HepG2 (cell line): ENCODE results near the gene CYP27A1. TPM values are rescaled to one million over a fixed set of nuclear protein-coding genes. Genes with fewer than 3 reads are reported as not detected.
A peak's percentile ranks its signal among the peaks of the same experiment; 100 is the strongest.

ENCODE experiments used
- BRCA1 ChIP-seq: sonication (generic); formaldehyde crosslinking; IDR thresholded peaks from 2 replicates; pipeline ENCODE4 v1.4.0; 2020; ENCODE audit warnings: missing genetic modification reagents
- CBFB ChIP-seq: sonication (generic); formaldehyde crosslinking; IDR thresholded peaks from 2 replicates; pipeline ENCODE4 v1.4.0; 2020; ENCODE audit warnings: missing genetic modification reagents
- DNMT3B ChIP-seq: conservative IDR thresholded peaks from 2 replicates; pipeline ENCODE4 v1.6.1; 2016; ENCODE audit warnings: missing biosample characterization, control low read depth
- EHMT2 ChIP-seq: fragments of 200-600 bp; sonication (generic); IDR thresholded peaks from 2 replicates; pipeline ENCODE4 v1.7.0; 2017; ENCODE audit warnings: antibody characterized with exemption, low read depth, low read length, borderline replicate concordance
- HIC2 ChIP-seq: sonication (generic); formaldehyde crosslinking; IDR thresholded peaks from 2 replicates; pipeline ENCODE4 v1.9.0; 2022; ENCODE audit warnings: low read depth, missing genetic modification reagents
- HMGA1 ChIP-seq: sonication (generic); formaldehyde crosslinking; conservative IDR thresholded peaks from 2 replicates; pipeline ENCODE4 v1.4.0; 2020; ENCODE audit warnings: missing genetic modification reagents
- MTF1 ChIP-seq: sonication (generic); formaldehyde crosslinking; IDR thresholded peaks from 2 replicates; pipeline ENCODE4 v1.5.0; 2020; ENCODE audit warnings: missing genetic modification reagents
- NRL ChIP-seq: sonication (generic); formaldehyde crosslinking; IDR thresholded peaks from 2 replicates; pipeline ENCODE4 v1.5.0; 2020; ENCODE audit warnings: missing genetic modification reagents, mild to moderate bottlenecking, moderate library complexity, borderline replicate concordance
- RARA ChIP-seq: IDR thresholded peaks from 2 replicates; pipeline ENCODE4 v1.6.1; 2016; ENCODE audit warnings: missing genetic modification reagents, missing compliant biosample characterization
- RBFOX2 ChIP-seq: fragments of 200-400 bp; formaldehyde crosslinking; IDR thresholded peaks from 2 replicates; pipeline ENCODE4 v1.6.1; 2017; ENCODE audit warnings: low read depth, mild to moderate bottlenecking, low read length
- RCOR2 ChIP-seq: IDR thresholded peaks from 2 replicates; pipeline ENCODE4 v1.6.1; 2016; ENCODE audit warnings: missing biosample characterization, missing genetic modification reagents
- SAFB2 ChIP-seq: sonication (generic); formaldehyde crosslinking; IDR thresholded peaks from 2 replicates; pipeline ENCODE4 v1.5.1; 2020; ENCODE audit warnings: missing genetic modification reagents, low read depth, mild to moderate bottlenecking, borderline replicate concordance
- SP2 ChIP-seq: sonication (generic); formaldehyde crosslinking; IDR thresholded peaks from 2 replicates; pipeline ENCODE4 v1.5.1; 2020; ENCODE audit warnings: mild to moderate bottlenecking, missing genetic modification reagents
- TBX2 ChIP-seq: sonication (generic); formaldehyde crosslinking; IDR thresholded peaks from 2 replicates; pipeline ENCODE4 v1.5.0; 2020; ENCODE audit warnings: missing genetic modification reagents, mild to moderate bottlenecking, borderline replicate concordance
- ZNF343 ChIP-seq: sonication (generic); formaldehyde crosslinking; IDR thresholded peaks from 2 replicates; pipeline ENCODE4 v1.4.0; 2020; ENCODE audit warnings: mild to moderate bottlenecking, missing genetic modification reagents
- ZNF431 ChIP-seq: sonication (generic); formaldehyde crosslinking; IDR thresholded peaks from 2 replicates; pipeline ENCODE4 v1.9.0; 2022; ENCODE audit warnings: missing genetic modification reagents, low read depth, mild to moderate bottlenecking, borderline replicate concordance
- ZNF44 ChIP-seq: sonication (generic); formaldehyde crosslinking; IDR thresholded peaks from 2 replicates; pipeline ENCODE4 v1.5.1; 2020; ENCODE audit warnings: mild to moderate bottlenecking, missing genetic modification reagents
- ZNF615 ChIP-seq: sonication (generic); formaldehyde crosslinking; IDR thresholded peaks from 2 replicates; pipeline ENCODE4 v1.5.0; 2020; ENCODE audit warnings: mild to moderate bottlenecking, missing genetic modification reagents, borderline replicate concordance
- ZNF629 ChIP-seq: sonication (generic); formaldehyde crosslinking; conservative IDR thresholded peaks from 2 replicates; pipeline ENCODE4 v1.5.0; 2020; ENCODE audit warnings: missing genetic modification reagents
- polyA plus RNA-seq, 8 experiments: library from polyadenylated mRNA; depleted of rRNA in 3 of 8; stranded (reverse) in 7 of 8; unstranded in 1 of 8; fragments of >200 nt; fragmentation: Illumina TruSeq in 4 of 8; extraction: Trizol in 4 of 8; gene quantifications; 2 replicates each; pipeline versions ENCODE4 v1.2.1 to v1.2.3, GENCODE V29; 2011 to 2016; ENCODE audit warnings: low read depth in 4 of 8, missing spikeins in 1 of 8, mixed read lengths in 1 of 8; ENCODE audit not compliant: insufficient read depth in 1 of 8
- total RNA-seq, 5 experiments: library from RNA; depleted of rRNA; stranded (reverse); fragments of >200 nt; fragmentation: Illumina TruSeq; extraction: Trizol; gene quantifications; 2 replicates each; pipeline ENCODE4 v1.2.3, GENCODE V29; 2016; ENCODE audit warnings: low read depth in 1 of 5
- TF ChIP-seq, protein P1 (sequence below): sonication (generic); formaldehyde crosslinking; IDR thresholded peaks from 2 replicates; pipeline ENCODE4 v1.8.1; 2022; ENCODE audit warnings: low read depth, mild to moderate bottlenecking, missing genetic modification reagents
- TF ChIP-seq, protein P2 (sequence below): sonication (generic); formaldehyde crosslinking; IDR thresholded peaks from 2 replicates; pipeline ENCODE4 v1.4.0; 2020; ENCODE audit warnings: mild to moderate bottlenecking, missing genetic modification reagents
- TF ChIP-seq, protein P3 (sequence below): sonication (generic); formaldehyde crosslinking; IDR thresholded peaks from 2 replicates; pipeline ENCODE4 v1.5.0; 2020; ENCODE audit warnings: mild to moderate bottlenecking, missing genetic modification reagents

CYP27A1 gene
- total and polyA plus RNA-seq, 2 of the 13 experiments (the other 11 are each of a cell fraction or from before 2014, with no cell fraction given), result 157 to 266 TPM

DNA sequence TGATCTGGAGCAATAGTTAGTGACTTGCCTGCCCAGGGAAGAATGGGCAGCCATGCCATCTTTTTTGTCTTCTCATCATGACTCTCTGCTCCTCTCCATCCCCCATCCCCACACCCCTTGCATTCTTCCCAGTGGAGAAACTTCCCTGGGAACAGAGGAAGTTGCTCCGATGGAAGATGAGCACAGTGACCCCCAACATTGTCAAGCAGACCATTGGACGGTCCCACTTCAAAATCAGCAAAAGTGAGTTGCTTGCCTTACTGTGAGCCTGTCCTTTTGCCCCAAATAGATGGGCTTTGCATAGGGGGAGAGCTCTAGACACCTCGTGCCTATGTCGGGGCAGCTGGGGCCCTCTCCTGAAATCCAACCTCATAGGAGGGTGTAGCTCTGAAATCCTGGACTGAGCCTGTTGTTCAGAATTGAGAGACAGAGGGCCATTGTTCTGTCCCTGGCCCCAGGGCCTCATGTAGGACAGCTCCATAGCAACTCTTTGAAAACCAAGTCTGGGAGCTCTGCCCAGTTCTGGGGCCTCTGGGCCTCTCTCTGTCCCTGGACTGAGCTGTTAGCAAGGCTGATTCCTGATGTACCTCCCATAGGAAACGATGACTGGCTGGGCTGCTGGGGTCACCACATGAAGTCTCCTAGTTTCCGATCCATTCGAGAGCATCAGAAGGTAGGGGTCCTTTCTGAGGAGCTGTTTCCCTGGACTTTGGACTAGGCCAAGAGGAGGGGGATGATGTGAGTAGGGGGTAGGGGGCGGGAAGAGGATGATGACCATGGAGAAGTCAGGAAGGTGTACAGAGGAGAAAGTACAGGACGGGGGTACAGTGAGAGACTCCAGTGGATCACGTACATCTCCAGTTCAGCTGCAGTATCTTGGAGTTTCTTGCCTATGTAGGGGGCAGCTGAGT, 36.1 kb upstream of the CYP27A1 start (continued):
- TF ChIP-seq, protein P1, sequence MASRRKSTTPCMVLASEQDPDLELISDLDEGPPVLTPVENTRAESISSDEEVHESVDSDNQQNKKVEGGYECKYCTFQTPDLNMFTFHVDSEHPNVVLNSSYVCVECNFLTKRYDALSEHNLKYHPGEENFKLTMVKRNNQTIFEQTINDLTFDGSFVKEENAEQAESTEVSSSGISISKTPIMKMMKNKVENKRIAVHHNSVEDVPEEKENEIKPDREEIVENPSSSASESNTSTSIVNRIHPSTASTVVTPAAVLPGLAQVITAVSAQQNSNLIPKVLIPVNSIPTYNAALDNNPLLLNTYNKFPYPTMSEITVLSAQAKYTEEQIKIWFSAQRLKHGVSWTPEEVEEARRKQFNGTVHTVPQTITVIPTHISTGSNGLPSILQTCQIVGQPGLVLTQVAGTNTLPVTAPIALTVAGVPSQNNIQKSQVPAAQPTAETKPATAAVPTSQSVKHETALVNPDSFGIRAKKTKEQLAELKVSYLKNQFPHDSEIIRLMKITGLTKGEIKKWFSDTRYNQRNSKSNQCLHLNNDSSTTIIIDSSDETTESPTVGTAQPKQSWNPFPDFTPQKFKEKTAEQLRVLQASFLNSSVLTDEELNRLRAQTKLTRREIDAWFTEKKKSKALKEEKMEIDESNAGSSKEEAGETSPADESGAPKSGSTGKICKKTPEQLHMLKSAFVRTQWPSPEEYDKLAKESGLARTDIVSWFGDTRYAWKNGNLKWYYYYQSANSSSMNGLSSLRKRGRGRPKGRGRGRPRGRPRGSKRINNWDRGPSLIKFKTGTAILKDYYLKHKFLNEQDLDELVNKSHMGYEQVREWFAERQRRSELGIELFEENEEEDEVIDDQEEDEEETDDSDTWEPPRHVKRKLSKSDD, result no peak
- TF ChIP-seq MTF1 (CRISPR knock-in tag), result no peak
- TF ChIP-seq NRL (CRISPR knock-in tag), result no peak; the same call in 1 of the 2 replicates
- TF ChIP-seq ZNF431, result peak; percentile 78
- TF ChIP-seq BRCA1 (CRISPR knock-in tag), result no peak
- peak; percentile 81 for TF ChIP-seq TBX2 (CRISPR knock-in tag)
- TF ChIP-seq ZNF44, result peak; percentile 64
- no peak; the same call in 1 of the 2 replicates for TF ChIP-seq SAFB2 (CRISPR knock-in tag)
- no peak for TF ChIP-seq CBFB (CRISPR knock-in tag)
- no peak for TF ChIP-seq DNMT3B
- TF ChIP-seq, protein P2, sequence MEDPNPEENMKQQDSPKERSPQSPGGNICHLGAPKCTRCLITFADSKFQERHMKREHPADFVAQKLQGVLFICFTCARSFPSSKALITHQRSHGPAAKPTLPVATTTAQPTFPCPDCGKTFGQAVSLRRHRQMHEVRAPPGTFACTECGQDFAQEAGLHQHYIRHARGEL (CRISPR knock-in tag), result no peak
- TF ChIP-seq HIC2 (CRISPR knock-in tag), result no peak
- TF ChIP-seq HMGA1, result no peak
- 0 out of 2 replicates have a peak, but pooled peaks have one; percentile 29 for TF ChIP-seq ZNF343 (CRISPR knock-in tag)
- TF ChIP-seq ZNF615 (CRISPR knock-in tag), result no peak
- TF ChIP-seq RBFOX2, result no peak
- TF ChIP-seq EHMT2, result peak; percentile 68; the same call in 1 of the 2 replicates
- TF ChIP-seq SP2 (CRISPR knock-in tag), result no peak
- TF ChIP-seq RCOR2 (CRISPR knock-in tag), result peak; percentile 55
- TF ChIP-seq ZNF629 (CRISPR knock-in tag), result no peak
- TF ChIP-seq, protein P3, sequence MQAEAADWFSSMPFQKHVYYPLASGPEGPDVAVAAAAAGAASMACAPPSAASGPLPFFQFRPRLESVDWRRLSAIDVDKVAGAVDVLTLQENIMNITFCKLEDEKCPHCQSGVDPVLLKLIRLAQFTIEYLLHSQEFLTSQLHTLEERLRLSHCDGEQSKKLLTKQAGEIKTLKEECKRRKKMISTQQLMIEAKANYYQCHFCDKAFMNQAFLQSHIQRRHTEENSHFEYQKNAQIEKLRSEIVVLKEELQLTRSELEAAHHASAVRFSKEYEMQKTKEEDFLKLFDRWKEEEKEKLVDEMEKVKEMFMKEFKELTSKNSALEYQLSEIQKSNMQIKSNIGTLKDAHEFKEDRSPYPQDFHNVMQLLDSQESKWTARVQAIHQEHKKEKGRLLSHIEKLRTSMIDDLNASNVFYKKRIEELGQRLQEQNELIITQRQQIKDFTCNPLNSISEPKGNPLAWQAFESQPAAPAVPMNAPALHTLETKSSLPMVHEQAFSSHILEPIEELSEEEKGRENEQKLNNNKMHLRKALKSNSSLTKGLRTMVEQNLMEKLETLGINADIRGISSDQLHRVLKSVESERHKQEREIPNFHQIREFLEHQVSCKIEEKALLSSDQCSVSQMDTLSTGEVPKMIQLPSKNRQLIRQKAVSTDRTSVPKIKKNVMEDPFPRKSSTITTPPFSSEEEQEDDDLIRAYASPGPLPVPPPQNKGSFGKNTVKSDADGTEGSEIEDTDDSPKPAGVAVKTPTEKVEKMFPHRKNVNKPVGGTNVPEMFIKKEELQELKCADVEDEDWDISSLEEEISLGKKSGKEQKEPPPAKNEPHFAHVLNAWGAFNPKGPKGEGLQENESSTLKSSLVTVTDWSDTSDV (CRISPR knock-in tag), result no peak
- peak; percentile 58 for TF ChIP-seq RARA (CRISPR knock-in tag)
